HG02678 (cell line): ENCODE results near the gene PMPCB.
A peak's percentile ranks its signal among the peaks of the same experiment; 100 is the strongest.

Experiments used
- ATAC-seq: cut with Tn5 transposase; IDR thresholded peaks from one replicate; pipeline ENCODE4 v1.9.1; 2021; ENCODE audit warnings: mild to moderate bottlenecking, moderate library complexity; ENCODE audit not compliant: unreplicated experiment

Gene PMPCB

GRCh38 chr7:103325744-103326143 is 28.5 kb downstream of the PMPCB start:
- no peak for ATAC-seq

- ATAC-seq: no peak
Measured at GRCh38 chr7:103336761-103337160, 39.5 kb downstream of the PMPCB start.

- no peak for ATAC-seq
Measured at GRCh38 chr7:103338864-103339263, 41.6 kb downstream of the PMPCB start.

GRCh38 chr7:103341466-103341865 is 44.2 kb downstream of the PMPCB start:
- ATAC-seq: no peak

GRCh38 chr7:103343332-103343731 is 46.1 kb downstream of the PMPCB start:
- no peak for ATAC-seq

GRCh38 chr7:103343758-103344452 is 46.7 kb downstream of the PMPCB start:
- ATAC-seq: peak; percentile 2

GRCh38 chr7:103344453-103345149 is 47.4 kb downstream of the PMPCB start, which contains the start of gene DNAJC2:
Gene DNAJC2 (minus strand): TSS chr7:103344767. CDS start chr7:103344622, 145 bp downstream.
- peak; percentile 83 for ATAC-seq

GRCh38 chr7:103346396-103346795 is 49.2 kb downstream of the PMPCB start:
- no peak for ATAC-seq

GRCh38 chr7:103347507-103348267 is 50.5 kb downstream of the PMPCB start, which contains the start of gene PSMC2:
Gene PSMC2 (plus strand): TSS chr7:103347643. CDS start chr7:103347712, 69 bp downstream.
- peak; percentile 73 for ATAC-seq

GRCh38 chr7:103348452-103348851 is 51.2 kb downstream of the PMPCB start:
- no peak for ATAC-seq

- no peak for ATAC-seq
Measured at GRCh38 chr7:103348959-103349358, 51.7 kb downstream of the PMPCB start.

- no peak for ATAC-seq
Measured at GRCh38 chr7:103349805-103350204, 52.6 kb downstream of the PMPCB start.
